ENCODE measurements around the gene C16orf96. TPM values are rescaled to one million over a fixed set of nuclear protein-coding genes. Genes with fewer than 3 reads are reported as not detected.

Gene C16orf96
- total RNA-seq, 1 donor from 2014 or later, result not detected

DNA sequence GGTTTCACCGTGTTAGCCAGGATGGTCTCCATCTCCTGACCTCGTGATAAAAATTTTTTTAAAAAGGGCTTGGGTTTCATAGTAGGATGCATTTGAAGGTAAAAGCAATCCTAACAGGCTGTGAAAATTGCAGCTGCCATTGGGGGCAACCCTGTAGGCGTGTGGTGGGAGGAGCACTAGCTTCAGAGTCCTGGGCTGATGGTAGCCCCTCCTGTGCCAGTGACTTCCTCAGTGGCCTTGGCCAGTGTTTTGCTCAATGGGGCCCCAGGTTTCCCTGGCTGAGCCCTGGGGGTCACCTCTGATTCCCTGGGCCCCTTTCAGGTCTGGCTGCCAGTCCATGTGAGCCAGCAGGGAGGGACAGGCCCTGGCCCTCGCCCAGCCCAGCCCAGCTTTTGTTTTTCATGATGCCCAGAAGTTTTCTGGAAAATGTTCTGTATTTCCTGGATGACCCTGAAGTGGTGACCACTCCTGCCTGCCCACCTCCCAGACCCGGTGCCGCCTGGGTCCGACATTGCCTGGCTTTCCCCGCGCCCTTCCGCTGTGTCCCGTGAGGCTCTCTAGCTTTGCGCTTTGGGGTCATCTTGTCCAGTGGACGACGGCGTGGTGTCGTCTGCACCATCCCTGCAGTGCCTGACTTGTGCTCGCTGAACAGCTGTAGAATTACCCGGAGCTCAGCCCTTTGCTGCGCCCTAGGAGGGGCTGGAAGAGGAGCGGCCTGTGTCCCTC, 77.9 kb downstream of the C16orf96 start:
- DNase-seq (ENCODE audit: low spot score in 2 of 2), result no peak
- Histone ChIP-seq H3K4me1 (no peaks in the 10 kb centered on the region), H3K36me3 (peaks cover 5 to 8% of the 10 kb centered on the region in 2 donors), H3K27me3 (no peaks in the 10 kb centered on the region), H3K27ac (no peak overlapping the region), H3K4me3 (no peak overlapping the region), H3K9me3 (peaks cover 3 to 4% of the 10 kb centered on the region in 2 donors)
- TF ChIP-seq CTCF (IDR thresholded peaks at IDR 0.05), result no peak
- intact Hi-C loops (cut with DNase I), result no loop called here

DNA sequence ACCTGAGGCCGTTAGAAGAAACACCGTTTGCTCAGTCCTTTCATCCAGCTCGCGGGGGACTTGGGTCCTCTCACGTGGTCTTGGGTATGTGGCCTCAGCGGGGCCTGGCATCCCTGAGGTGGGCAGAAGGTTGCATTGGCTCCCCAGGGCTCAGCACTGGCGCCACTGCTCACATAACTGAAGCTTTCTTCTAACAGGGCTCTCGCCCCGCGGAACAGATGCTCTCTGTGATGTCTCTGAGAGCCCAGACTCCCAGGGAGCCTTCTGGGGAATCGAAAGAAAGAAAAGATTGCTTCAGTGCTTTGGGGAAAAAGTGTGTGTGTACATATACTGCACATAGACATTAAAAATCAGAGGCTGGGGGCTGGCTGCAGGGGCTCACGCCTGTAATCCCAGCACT, 78.6 kb downstream of the C16orf96 start:
- H3K9me3 ChIP-seq, result peaks cover 3 to 4% of the 10 kb centered on the region in 2 donors
- H3K4me3 ChIP-seq, result no peak overlapping the region
- no peak for DNase-seq (ENCODE audit: low spot score in 2 of 2)
- H3K27ac ChIP-seq, result no peak overlapping the region
- TF ChIP-seq CTCF (IDR thresholded peaks at IDR 0.05), result no peak
- intact Hi-C loops (cut with DNase I), result no loop called here
- no peaks in the 10 kb centered on the region for H3K4me1 ChIP-seq
- H3K27me3 ChIP-seq, result no peaks in the 10 kb centered on the region
- H3K36me3 ChIP-seq, result peaks cover 5 to 8% of the 10 kb centered on the region in 2 donors

DNA sequence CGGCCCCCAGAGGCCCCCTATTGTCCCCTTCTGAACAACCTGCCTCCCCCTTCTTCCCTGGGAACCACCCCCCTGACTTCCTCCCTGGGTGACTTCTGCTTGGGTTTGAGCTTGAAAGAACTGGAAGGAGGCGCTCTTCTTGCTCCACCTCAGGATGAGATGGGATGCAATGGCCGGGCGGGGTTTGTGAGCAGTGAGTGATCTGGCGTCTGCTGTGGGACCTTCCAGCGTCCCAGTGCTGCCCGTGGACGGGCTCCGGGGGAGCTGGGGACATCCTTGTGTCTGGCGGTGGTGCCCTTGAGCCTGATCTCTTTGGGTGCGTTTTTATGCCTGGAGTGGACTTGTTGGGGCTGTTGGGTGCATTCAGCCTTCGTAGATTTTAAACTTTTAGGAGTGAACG, 80.1 kb downstream of the C16orf96 start:
- Histone ChIP-seq H3K27ac (no peak overlapping the region), H3K9me3 (peaks cover 2 to 4% of the 10 kb centered on the region in 2 donors), H3K4me3 (no peak overlapping the region), H3K36me3 (peaks cover 4 to 5% of the 10 kb centered on the region in 2 donors), H3K27me3 (no peaks in the 10 kb centered on the region), H3K4me1 (no peaks in the 10 kb centered on the region)
- intact Hi-C loops (cut with DNase I), result no loop called here
- no peak for TF ChIP-seq CTCF (IDR thresholded peaks at IDR 0.05)
- no peak for DNase-seq (ENCODE audit: low spot score in 2 of 2)

DNA sequence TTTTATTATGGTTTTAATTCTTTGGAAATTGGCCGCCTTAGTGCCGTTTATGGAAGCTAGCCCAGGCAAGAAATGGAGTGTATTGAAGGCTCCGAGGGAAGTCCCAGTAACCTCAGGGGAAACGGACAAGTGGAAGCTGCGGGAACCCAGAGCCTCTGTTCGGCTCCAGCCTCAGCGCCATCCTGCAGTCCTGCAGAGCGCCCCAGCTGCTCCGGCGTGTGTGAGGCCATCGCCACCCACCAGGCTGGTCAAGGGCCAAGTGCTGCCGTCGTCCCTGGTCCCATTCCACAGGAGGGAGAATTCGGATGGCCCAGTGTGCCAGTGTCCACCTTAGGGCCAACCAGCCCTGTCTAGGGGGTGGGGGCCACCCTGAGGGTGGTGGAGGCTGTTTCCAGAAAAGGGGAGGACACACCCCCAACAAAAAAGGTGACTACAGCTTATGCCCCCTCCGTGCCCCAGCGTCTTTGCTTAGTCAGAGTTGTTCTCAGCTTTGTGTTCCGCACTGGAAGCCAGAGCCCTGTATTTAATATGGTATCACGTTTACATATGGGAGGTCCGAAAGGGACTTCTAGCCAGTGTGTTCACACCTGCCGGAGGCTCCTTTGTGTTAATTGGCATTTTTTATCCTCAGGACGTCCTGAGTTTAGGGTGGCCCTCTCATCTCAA, 81.5 kb downstream of the C16orf96 start:
- Histone ChIP-seq H3K36me3 (peaks cover 0 to 5% of the 10 kb centered on the region in 2 donors), H3K27ac (no peak overlapping the region), H3K4me3 (no peak overlapping the region), H3K27me3 (no peaks in the 10 kb centered on the region), H3K9me3 (no peaks in the 10 kb centered on the region), H3K4me1 (no peaks in the 10 kb centered on the region)
- TF ChIP-seq CTCF (IDR thresholded peaks at IDR 0.05), result no peak
- intact Hi-C loops (cut with DNase I), result no loop called here
- DNase-seq (ENCODE audit: low spot score in 2 of 2), result no peak

- Histone ChIP-seq H3K4me1 (no peaks in the 10 kb centered on the region), H3K9me3 (no peaks in the 10 kb centered on the region), H3K27me3 (no peaks in the 10 kb centered on the region), H3K27ac (no peak overlapping the region), H3K4me3 (no peak overlapping the region), H3K36me3 (peaks cover 0 to 2% of the 10 kb centered on the region in 2 donors)
- DNase-seq (ENCODE audit: low spot score in 2 of 2), result no peak
- no peak for TF ChIP-seq CTCF (IDR thresholded peaks at IDR 0.05)
- intact Hi-C loops (cut with DNase I), result no loop called here
These were observed 83.9 kb downstream of the C16orf96 start for GRCh38 chr16:4639899-4640509.
